Fibroblast of the aortic adventitia (primary cell): ENCODE measurements around the gene GPR183. TPM values are rescaled to one million over a fixed set of nuclear protein-coding genes. Genes with fewer than 3 reads are reported as not detected.

Experiments
- DNase-seq: peaks from one replicate; pipeline ENCODE4 v3.0.0-alpha.2; 2010; ENCODE audit warnings: low read depth
- H3K4me3 ChIP-seq: 2 replicates; pipeline ENCODE4 v1.5.1; 2011; ENCODE audit warnings: low read depth, mild to moderate bottlenecking, control low read depth, low read length, moderate library complexity
- total RNA-seq: library from RNA; depleted of rRNA; stranded (reverse); fragments of >200 nt; gene quantifications from 2 replicates; pipeline ENCODE4 v1.2.3, GENCODE V29; 2012; ENCODE audit warnings: low replicate concordance
- TF ChIP-seq, protein P1 (sequence below): IDR thresholded peaks from 2 replicates; pipeline ENCODE4 v1.5.1; 2011; ENCODE audit warnings: mild to moderate bottlenecking, low read length, control low read depth, inconsistent platforms; ENCODE audit not compliant: insufficient read depth

The GPR183 gene, protein sequence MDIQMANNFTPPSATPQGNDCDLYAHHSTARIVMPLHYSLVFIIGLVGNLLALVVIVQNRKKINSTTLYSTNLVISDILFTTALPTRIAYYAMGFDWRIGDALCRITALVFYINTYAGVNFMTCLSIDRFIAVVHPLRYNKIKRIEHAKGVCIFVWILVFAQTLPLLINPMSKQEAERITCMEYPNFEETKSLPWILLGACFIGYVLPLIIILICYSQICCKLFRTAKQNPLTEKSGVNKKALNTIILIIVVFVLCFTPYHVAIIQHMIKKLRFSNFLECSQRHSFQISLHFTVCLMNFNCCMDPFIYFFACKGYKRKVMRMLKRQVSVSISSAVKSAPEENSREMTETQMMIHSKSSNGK
- not detected in 2 replicates for total RNA-seq

DNA sequence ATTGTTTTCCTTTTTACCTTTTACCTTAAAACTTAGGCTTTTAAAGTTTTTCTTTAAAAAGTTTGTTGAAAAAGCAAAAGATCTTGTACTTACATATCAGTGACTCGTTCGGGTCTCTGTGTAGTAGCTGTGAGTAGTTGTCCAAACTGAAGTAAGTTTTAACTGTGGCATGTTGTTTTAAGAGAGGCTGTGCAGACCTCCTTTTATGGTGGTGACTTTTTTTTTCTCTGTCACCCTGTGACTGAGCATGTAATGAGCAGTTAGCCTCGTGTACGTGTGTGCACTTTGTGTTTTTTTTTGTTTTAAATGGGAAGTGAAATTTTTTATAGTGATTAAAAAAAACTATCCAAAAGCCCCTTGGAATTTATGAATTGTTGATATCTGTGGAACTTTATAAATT lies at the start of gene GPR183:
Gene GPR183 (minus strand): TSS at position 153 of the 400 bp plus-strand sequence. CDS start 11,254 bp downstream, outside the sequence.
- TF ChIP-seq, protein P1, sequence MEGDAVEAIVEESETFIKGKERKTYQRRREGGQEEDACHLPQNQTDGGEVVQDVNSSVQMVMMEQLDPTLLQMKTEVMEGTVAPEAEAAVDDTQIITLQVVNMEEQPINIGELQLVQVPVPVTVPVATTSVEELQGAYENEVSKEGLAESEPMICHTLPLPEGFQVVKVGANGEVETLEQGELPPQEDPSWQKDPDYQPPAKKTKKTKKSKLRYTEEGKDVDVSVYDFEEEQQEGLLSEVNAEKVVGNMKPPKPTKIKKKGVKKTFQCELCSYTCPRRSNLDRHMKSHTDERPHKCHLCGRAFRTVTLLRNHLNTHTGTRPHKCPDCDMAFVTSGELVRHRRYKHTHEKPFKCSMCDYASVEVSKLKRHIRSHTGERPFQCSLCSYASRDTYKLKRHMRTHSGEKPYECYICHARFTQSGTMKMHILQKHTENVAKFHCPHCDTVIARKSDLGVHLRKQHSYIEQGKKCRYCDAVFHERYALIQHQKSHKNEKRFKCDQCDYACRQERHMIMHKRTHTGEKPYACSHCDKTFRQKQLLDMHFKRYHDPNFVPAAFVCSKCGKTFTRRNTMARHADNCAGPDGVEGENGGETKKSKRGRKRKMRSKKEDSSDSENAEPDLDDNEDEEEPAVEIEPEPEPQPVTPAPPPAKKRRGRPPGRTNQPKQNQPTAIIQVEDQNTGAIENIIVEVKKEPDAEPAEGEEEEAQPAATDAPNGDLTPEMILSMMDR: no peak
- DNase-seq: no peak
- no peak within 1 kb of the TSS for H3K4me3 ChIP-seq

GRCh38 chr13:99356262-99357091 lies 49.3 kb upstream of the GPR183 start:
- H3K4me3 ChIP-seq: peak overlapping the region; percentile 32
- DNase-seq: peak; percentile 72

GRCh38 chr13:99356012-99356261 lies 48.7 kb upstream of the GPR183 start:
- no peak for DNase-seq
- H3K4me3 ChIP-seq: peak overlapping the region; percentile 32
- TF ChIP-seq, protein P1: no peak

More at GRCh38 chr13:99356262-99357091, 49.3 kb upstream of the GPR183 start:
- TF ChIP-seq, protein P1: no peak

- DNase-seq: no peak
- TF ChIP-seq, protein P1: no peak
- H3K4me3 ChIP-seq: no peak overlapping the region
Measured at GRCh38 chr13:99355267-99356011, 48.2 kb upstream of the GPR183 start.

DNA sequence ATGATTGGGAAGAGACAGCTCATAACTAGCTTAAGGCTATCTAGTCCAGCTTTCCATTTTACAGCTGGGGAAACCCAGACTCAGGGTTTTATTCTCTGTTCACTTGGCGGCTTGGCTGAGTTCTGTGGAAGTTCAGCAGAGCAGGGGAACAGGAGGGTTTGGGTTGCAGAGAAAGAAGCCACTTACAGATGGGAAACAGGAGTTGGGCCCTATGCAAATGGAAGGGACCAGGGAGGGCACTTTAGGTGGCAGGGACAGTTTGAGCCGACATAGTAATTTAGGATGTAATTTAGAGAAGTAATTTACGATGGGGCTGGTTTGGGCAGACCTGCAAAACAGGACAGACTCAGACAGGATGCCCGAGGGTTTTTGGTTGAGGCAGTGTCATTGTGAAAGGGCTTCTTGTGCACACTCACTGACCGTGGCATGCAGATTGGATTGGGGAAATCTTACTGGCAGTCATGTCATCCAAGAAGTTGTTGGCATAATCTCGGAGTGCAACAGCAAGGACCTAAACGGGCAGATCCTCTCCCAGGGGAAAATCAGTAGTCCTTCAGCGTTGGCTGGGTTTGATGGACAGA lies 47.3 kb upstream of the GPR183 start:
- TF ChIP-seq, protein P1: no peak
- no peak overlapping the region for H3K4me3 ChIP-seq
- DNase-seq: no peak

DNA sequence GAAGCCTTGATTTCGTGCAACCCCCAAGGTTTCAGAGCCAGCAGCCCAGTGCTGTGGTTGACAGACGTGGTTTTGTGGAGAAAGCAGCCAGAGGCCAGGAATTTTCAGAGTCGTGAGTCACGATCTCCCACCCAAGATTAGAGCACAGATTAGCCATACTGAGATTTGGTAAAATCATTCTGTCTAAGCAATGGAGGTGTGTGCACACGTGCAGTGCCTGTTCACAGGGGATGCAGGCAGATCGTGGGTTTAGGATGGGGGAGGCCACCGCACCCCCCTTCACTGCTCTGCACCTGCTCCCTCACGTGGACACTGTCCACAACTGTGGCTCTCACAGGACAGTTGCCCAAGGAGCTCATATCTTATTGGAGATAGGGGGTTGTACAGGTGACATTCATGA lies 46.6 kb upstream of the GPR183 start:
- peak; percentile 35 for DNase-seq
- no peak overlapping the region for H3K4me3 ChIP-seq
- TF ChIP-seq, protein P1: no peak
